PC-9 (cell line): ENCODE data around the gene NRM. TPM values are rescaled to one million over a fixed set of nuclear protein-coding genes. Genes with fewer than 3 reads are reported as not detected.

Experiments used
- BruUV-seq: library from RNA; stranded (reverse); fragments of 400-500 nt; replicated peaks from 2 replicates; lab custom pipeline; 2021; lab: Mats Ljungman, UMichigan
- CTCF ChIA-PET: fragments of 300-600 bp; sonication (Branson Sonifier 250); formaldehyde crosslinking; loops from one replicate; lab custom pipeline; 2022; ENCODE audit warnings: antibody characterized with exemption; lab: Charles Lee
- POLR2A ChIA-PET: fragments of 300-600 bp; sonication (Branson Sonifier 250); formaldehyde crosslinking; loops from one replicate; lab custom pipeline; 2022; ENCODE audit warnings: antibody characterized with exemption; ENCODE audit not compliant: unreplicated experiment; lab: Charles Lee
- DNase-seq, 2 experiments: peaks; one replicate each; pipeline versions ENCODE4 v3.0.0 to v3.0.0-alpha.2; 2015 to 2022; ENCODE audit warnings: mixed read lengths in 1 of 2
- H2AFZ ChIP-seq: fragments of 200-600 bp; sonication (generic); 2 replicates; pipeline ENCODE4 v1.8.1; 2017; ENCODE audit warnings: antibody characterized with exemption
- H3F3A ChIP-seq: fragments of 200-600 bp; sonication (generic); 2 replicates; pipeline ENCODE4 v1.8.1; 2017; ENCODE audit warnings: antibody characterized with exemption, mild to moderate bottlenecking, low read depth; ENCODE audit not compliant: insufficient read depth
- H3K27ac ChIP-seq: fragments of 200-600 bp; sonication (generic); 2 replicates; pipeline ENCODE4 v1.6.1; 2016; ENCODE audit warnings: mixed run types
- H3K27me3 ChIP-seq: fragments of 200-600 bp; sonication (generic); 2 replicates; pipeline ENCODE4 v1.6.1; 2016; ENCODE audit warnings: low read depth, mixed run types; ENCODE audit not compliant: insufficient read depth
- H3K36me3 ChIP-seq: fragments of 200-600 bp; sonication (generic); 2 replicates; pipeline ENCODE4 v1.6.1; 2016; ENCODE audit warnings: low read depth, mixed run types
- H3K4me1 ChIP-seq: fragments of 200-600 bp; sonication (generic); replicated peaks from 2 replicates; pipeline ENCODE4 v1.6.1; 2016; ENCODE audit warnings: mixed run types; ENCODE audit not compliant: insufficient read depth
- H3K4me2 ChIP-seq: fragments of 200-600 bp; sonication (generic); 2 replicates; pipeline ENCODE4 v1.6.1; 2017; ENCODE audit warnings: mixed run types
- H3K4me3 ChIP-seq: fragments of 200-600 bp; sonication (generic); 2 replicates; pipeline ENCODE4 v1.6.1; 2016; ENCODE audit warnings: mixed run types
- H3K79me2 ChIP-seq: fragments of 200-600 bp; sonication (generic); 2 replicates; pipeline ENCODE4 v1.6.1; 2017; ENCODE audit warnings: low read depth, mixed run types
- H3K9me2 ChIP-seq: fragments of 200-600 bp; sonication (generic); 2 replicates; pipeline ENCODE4 v1.8.1; 2017; ENCODE audit warnings: mild to moderate bottlenecking; ENCODE audit not compliant: insufficient read depth
- H3K9me3 ChIP-seq: fragments of 200-600 bp; sonication (generic); 2 replicates; pipeline ENCODE4 v1.8.1; 2016; ENCODE audit warnings: low read depth; ENCODE audit not compliant: insufficient read depth
- H4K20me1 ChIP-seq: fragments of 200-600 bp; sonication (generic); 2 replicates; pipeline ENCODE4 v1.8.1; 2017; ENCODE audit not compliant: insufficient read depth
- CTCF ChIP-seq: fragments of 200-600 bp; sonication (generic); conservative IDR thresholded peaks from 2 replicates; pipeline ENCODE4 v1.6.1; 2017; ENCODE audit warnings: mixed run types, antibody characterized with exemption, mild to moderate bottlenecking, moderate library complexity
- EZH2 ChIP-seq: fragments of 200-600 bp; sonication (generic); IDR thresholded peaks from 2 replicates; pipeline ENCODE4 v1.8.0; 2017; ENCODE audit warnings: antibody characterized with exemption, low read depth
- intact Hi-C: fragments of 100-400 bp; cut with micrococcal nuclease; formaldehyde crosslinking; loops from one replicate; pipeline ENCODE4 v1.10.0; 2022; ENCODE audit not compliant: unreplicated experiment
- total RNA-seq: library from RNA; stranded (reverse); gene quantifications from 2 replicates; pipeline ENCODE4 v1.2.3, GENCODE V29; 2021

The NRM gene
- total RNA-seq, 1 experiment from 2014 or later, result 38.3 TPM

- H4K20me1 ChIP-seq, result peaks cover 34% of the 10 kb centered on the region
- H3K4me2 ChIP-seq, result no peak overlapping the region
- H3F3A ChIP-seq, result peaks cover 93% of the 10 kb centered on the region
- no peak for DNase-seq
- no peaks in the 10 kb centered on the region for H3K9me2 ChIP-seq
- TF ChIP-seq EZH2 (no peak), CTCF (no peak)
- no peak overlapping the region for H3K4me3 ChIP-seq
- no peak overlapping the region for H2AFZ ChIP-seq
- POLR2A ChIA-PET, result interaction anchor here (0.6 to 0.7 kb wide), 3 partner anchors 8 to 180 kb away, joined by 3 to 6 read pairs (median 6); partner anchors contain the start of gene GTF2H4
- CTCF ChIA-PET, result interaction anchor here (0.7 to 0.9 kb wide), 2 partner anchors 49 to 154 kb away, joined by 3 read pairs; no protein-coding TSS in a partner anchor
- H3K27ac ChIP-seq, result no peak overlapping the region
- peaks cover 47% of the 10 kb centered on the region for H3K36me3 ChIP-seq
- peaks cover 17% of the 10 kb centered on the region for H3K4me1 ChIP-seq
- no peaks in the 10 kb centered on the region for H3K9me3 ChIP-seq
- no TSS peak for BruUV-seq
- intact Hi-C loops, result no loop called here
- no peaks in the 10 kb centered on the region for H3K27me3 ChIP-seq
- H3K79me2 ChIP-seq, result peaks cover 27% of the 10 kb centered on the region
Observed at GRCh38 chr6:30727920-30728553, 37.3 kb upstream of the NRM start.

- DNase-seq, result no peak
- Histone ChIP-seq H3K9me2 (no peaks in the 10 kb centered on the region), H3K4me3 (no peak overlapping the region), H3K79me2 (peaks cover 40% of the 10 kb centered on the region), H3F3A (peaks cover 92% of the 10 kb centered on the region), H3K4me1 (peaks cover 20% of the 10 kb centered on the region), H4K20me1 (peaks cover 47% of the 10 kb centered on the region), H3K27ac (no peak overlapping the region; the same call in 1 of the 2 replicates), H3K27me3 (no peaks in the 10 kb centered on the region), H2AFZ (no peak overlapping the region), H3K36me3 (peaks cover 43% of the 10 kb centered on the region), H3K9me3 (no peaks in the 10 kb centered on the region), H3K4me2 (no peak overlapping the region)
- TF ChIP-seq CTCF (no peak), EZH2 (no peak)
- ChIA-PET CTCF (interaction anchor here (1.1 kb wide), 1 partner anchor 45 kb away, joined by 5 read pairs; no protein-coding TSS in a partner anchor), POLR2A (interaction anchor here (0.6 to 1.3 kb wide), 7 partner anchors 16 to 156 kb away, joined by 3 to 24 read pairs (median 5); no protein-coding TSS in a partner anchor)
- BruUV-seq, result no TSS peak
- intact Hi-C loops, result no loop called here
Observed at GRCh38 chr6:30726506-30727413, 36.0 kb upstream of the NRM start.
